PC-3 (cell line): ENCODE data around the gene TALDO1. TPM values are rescaled to one million over a fixed set of nuclear protein-coding genes. Genes with fewer than 3 reads are reported as not detected.

Experiments
- ATAC-seq: fragments of 200-7000 bp; cut with Tn5 transposase; 2 replicates; pipeline ENCODE4 v1.9.1; 2020; ENCODE audit warnings: mild to moderate bottlenecking, moderate library complexity
- BruUV-seq: library from RNA; stranded (reverse); fragments of 400-500 nt; replicated peaks from 2 replicates; lab custom pipeline; 2021; lab: Mats Ljungman, UMichigan
- CTCF ChIA-PET: fragments of 300-600 bp; sonication (Branson Sonifier 250); formaldehyde crosslinking; loops from one replicate; lab custom pipeline; 2022; ENCODE audit warnings: antibody characterized with exemption; lab: Charles Lee
- POLR2A ChIA-PET: fragments of 300-600 bp; sonication (Branson Sonifier 250); formaldehyde crosslinking; loops from one replicate; lab custom pipeline; 2022; ENCODE audit warnings: antibody characterized with exemption; ENCODE audit not compliant: unreplicated experiment; lab: Charles Lee
- DNase-seq: peaks from one replicate; pipeline ENCODE4 v3.0.0-alpha.2; 2015
- H2AFZ ChIP-seq: fragments of 300-600 bp; sonication (generic); 2 replicates; pipeline ENCODE4 v1.6.0; 2016; ENCODE audit warnings: antibody characterized with exemption, low read length
- H3F3A ChIP-seq: fragments of 300-600 bp; sonication (generic); one replicate; pipeline ENCODE4 v1.6.0; 2017; ENCODE audit warnings: antibody characterized with exemption, low read length, control low read depth, mild to moderate bottlenecking; ENCODE audit not compliant: unreplicated experiment
- H3K27ac ChIP-seq: fragments of 300-600 bp; sonication (generic); 2 replicates; pipeline ENCODE4 v1.5.1; 2016; ENCODE audit warnings: mild to moderate bottlenecking, low read length
- H3K27me3 ChIP-seq: fragments of 300-600 bp; sonication (generic); 2 replicates; pipeline ENCODE4 v1.6.1; 2016; ENCODE audit warnings: low read length, mixed read lengths
- H3K36me3 ChIP-seq: fragments of 300-600 bp; sonication (generic); 2 replicates; pipeline ENCODE4 v1.6.1; 2016; ENCODE audit warnings: low read depth, mixed run types, low read length, mixed read lengths
- H3K4me1 ChIP-seq: fragments of 300-600 bp; sonication (generic); 2 replicates; pipeline ENCODE4 v1.5.1; 2016; ENCODE audit warnings: low read length; ENCODE audit not compliant: insufficient read depth
- H3K4me2 ChIP-seq: fragments of 300-600 bp; sonication (generic); 2 replicates; pipeline ENCODE4 v1.6.0; 2016; ENCODE audit warnings: low read length
- H3K4me3 ChIP-seq: fragments of 300-600 bp; sonication (generic); 2 replicates; pipeline ENCODE4 v1.5.1; 2016; ENCODE audit warnings: mild to moderate bottlenecking, low read length, mixed read lengths
- H3K79me2 ChIP-seq: fragments of 300-600 bp; sonication (generic); 2 replicates; pipeline ENCODE4 v1.6.1; 2017; ENCODE audit warnings: low read length, mixed read lengths
- H3K9ac ChIP-seq: fragments of 300-600 bp; sonication (generic); 2 replicates; pipeline ENCODE4 v1.6.0; 2016; ENCODE audit warnings: mild to moderate bottlenecking, low read length
- H3K9me2 ChIP-seq: fragments of 300-600 bp; sonication (generic); replicated peaks from 2 replicates; pipeline ENCODE4 v1.6.1; 2016; ENCODE audit warnings: mixed run types, low read length, mixed read lengths
- H3K9me3 ChIP-seq: fragments of 300-600 bp; sonication (generic); 2 replicates; pipeline ENCODE4 v1.6.1; 2016; ENCODE audit warnings: low read length, mixed read lengths
- H4K20me1 ChIP-seq: fragments of 300-600 bp; sonication (generic); 2 replicates; pipeline ENCODE4 v1.6.1; 2016; ENCODE audit warnings: low read length, mixed read lengths
- CTCF ChIP-seq: fragments of 300-600 bp; sonication (generic); conservative IDR thresholded peaks from 2 replicates; pipeline ENCODE4 v1.5.1; 2017; ENCODE audit warnings: antibody characterized with exemption, low read depth, mild to moderate bottlenecking, low read length
- EZH2 ChIP-seq: fragments of 300-600 bp; sonication (generic); IDR thresholded peaks from one replicate; pipeline ENCODE4 v1.6.1; 2017; ENCODE audit warnings: antibody characterized with exemption, mild to moderate bottlenecking, low read length; ENCODE audit not compliant: unreplicated experiment
- EZH2phosphoT487 ChIP-seq: fragments of 300-600 bp; sonication (generic); IDR thresholded peaks from 2 replicates; pipeline ENCODE4 v1.6.1; 2018; ENCODE audit warnings: mild to moderate bottlenecking, antibody characterized with exemption, low read length, borderline replicate concordance
- intact Hi-C: fragments of 100-400 bp; cut with micrococcal nuclease; formaldehyde crosslinking; loops from 2 replicates; pipeline ENCODE4 v1.9.0; 2023
- total RNA-seq: library from RNA; depleted of rRNA; stranded (reverse); fragments of >200 nt; gene quantifications from 2 replicates; pipeline ENCODE4 v1.2.3, GENCODE V29; 2014

The TALDO1 gene
- total RNA-seq, 1 experiment from 2014 or later: 326 TPM

GRCh38 chr11:802018-802617 lies 54.9 kb downstream of the TALDO1 start:
- no peaks in the 10 kb centered on the region for H3K27me3 ChIP-seq
- POLR2A ChIA-PET: no interaction called here
- no peak overlapping the region for H3K9ac ChIP-seq
- intact Hi-C loops: no loop called here
- H3K36me3 ChIP-seq: no peaks in the 10 kb centered on the region
- H3K9me2 ChIP-seq: no peaks in the 10 kb centered on the region
- no peak overlapping the region for H3K27ac ChIP-seq
- no peaks in the 10 kb centered on the region for H3K9me3 ChIP-seq
- CTCF ChIA-PET: no interaction called here
- peaks cover 6% of the 10 kb centered on the region; the same call in 1 of the 2 replicates for H3K79me2 ChIP-seq
- no TSS peak for BruUV-seq
- no peak overlapping the region for H2AFZ ChIP-seq
- no peak overlapping the region for H3K4me2 ChIP-seq
- ATAC-seq (no peak), DNase-seq (no peak)
- H3K4me3 ChIP-seq: no peak overlapping the region
- no peaks in the 10 kb centered on the region for H3F3A ChIP-seq
- no peaks in the 10 kb centered on the region for H4K20me1 ChIP-seq
- TF ChIP-seq EZH2phosphoT487 (no peak), CTCF (no peak), EZH2 (no peak)
- peaks cover 8% of the 10 kb centered on the region; the same call in 1 of the 2 replicates for H3K4me1 ChIP-seq

DNA sequence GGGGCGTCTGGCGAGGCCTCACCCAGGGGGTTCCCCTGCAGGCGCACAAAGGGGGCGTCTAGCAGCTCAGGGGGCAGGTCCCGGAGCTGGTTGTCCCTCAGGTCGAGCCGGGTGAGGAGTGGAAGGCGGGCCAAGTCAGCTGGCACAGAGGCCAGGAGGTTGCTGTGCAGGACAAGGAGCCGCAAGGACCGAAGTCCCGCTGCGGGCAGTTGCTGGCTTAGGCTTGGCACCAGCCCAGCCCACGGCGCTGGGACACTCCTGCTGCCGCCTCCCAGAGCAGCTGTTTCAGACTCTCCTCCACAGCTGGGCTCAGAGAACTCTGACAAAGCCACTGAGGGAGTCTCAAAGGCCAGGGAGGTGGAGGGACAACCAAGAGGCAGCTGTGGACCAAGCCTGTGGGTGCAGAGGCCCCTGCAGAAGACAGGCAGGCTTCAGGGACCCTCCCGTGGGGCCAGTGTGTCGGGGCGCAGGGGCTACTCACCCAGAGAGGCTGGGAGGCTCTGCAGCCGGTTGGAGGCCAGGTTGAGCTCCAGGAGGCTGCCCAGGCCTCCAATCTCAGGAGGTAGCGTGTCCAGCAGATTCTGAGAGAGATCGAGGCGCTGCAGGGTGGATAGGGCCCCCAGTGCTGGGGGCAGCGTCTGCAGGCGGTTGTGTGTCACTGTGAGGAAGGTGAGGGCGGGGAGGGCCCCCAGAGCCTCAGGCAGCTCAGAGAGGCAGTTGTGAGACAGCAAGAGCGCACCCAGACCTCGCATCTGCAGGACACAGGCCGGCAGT lies 55.6 kb downstream of the TALDO1 start:
- H2AFZ ChIP-seq: no peak overlapping the region
- H3K27ac ChIP-seq: no peak overlapping the region
- no peaks in the 10 kb centered on the region for H3F3A ChIP-seq
- no peak for TF ChIP-seq EZH2
- TF ChIP-seq EZH2phosphoT487: no peak
- no peak for TF ChIP-seq CTCF
- DNase-seq: no peak
- H3K9me3 ChIP-seq: no peaks in the 10 kb centered on the region
- 0 out of 2 replicates have a peak, but pooled peaks cover 8% of the 10 kb centered on the region for H3K4me1 ChIP-seq
- no peak overlapping the region for H3K9ac ChIP-seq
- ChIA-PET POLR2A (no interaction called here), CTCF (no interaction called here)
- H3K36me3 ChIP-seq: no peaks in the 10 kb centered on the region
- H4K20me1 ChIP-seq: no peaks in the 10 kb centered on the region
- no peaks in the 10 kb centered on the region for H3K27me3 ChIP-seq
- intact Hi-C loops: no loop called here
- ATAC-seq: no peak
- H3K4me3 ChIP-seq: no peak overlapping the region
- peaks cover 5% of the 10 kb centered on the region for H3K79me2 ChIP-seq
- no TSS peak for BruUV-seq
- H3K9me2 ChIP-seq: no peaks in the 10 kb centered on the region
- H3K4me2 ChIP-seq: no peak overlapping the region

DNA sequence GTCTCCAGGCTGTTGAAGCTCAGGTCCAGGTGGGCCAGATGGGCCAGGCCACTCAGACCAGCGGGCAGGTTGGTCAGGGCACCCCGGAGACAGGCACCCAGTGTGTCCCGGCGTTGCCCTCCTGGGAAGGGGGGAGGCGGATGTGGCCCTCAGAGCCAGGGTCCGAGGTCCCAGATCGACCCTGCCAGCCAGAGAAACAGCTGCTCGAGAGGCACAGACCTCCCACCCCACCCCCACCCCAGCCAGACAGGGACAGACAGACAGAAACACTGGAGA lies 56.1 kb downstream of the TALDO1 start:
- ATAC-seq: no peak
- Histone ChIP-seq H3K9me3 (no peaks in the 10 kb centered on the region), H2AFZ (no peak overlapping the region), H3K27me3 (no peaks in the 10 kb centered on the region), H3K9ac (no peak overlapping the region), H3K9me2 (no peaks in the 10 kb centered on the region), H3K36me3 (no peaks in the 10 kb centered on the region), H3K4me3 (no peak overlapping the region), H3K4me1 (peaks cover 10% of the 10 kb centered on the region), H3K4me2 (no peak overlapping the region), H3K79me2 (peaks cover 10% of the 10 kb centered on the region), H4K20me1 (no peaks in the 10 kb centered on the region), H3K27ac (no peak overlapping the region), H3F3A (no peaks in the 10 kb centered on the region)
- intact Hi-C loops: no loop called here
- no peak for DNase-seq
- POLR2A ChIA-PET: no interaction called here
- BruUV-seq: no TSS peak
- CTCF ChIA-PET: no interaction called here
- no peak for TF ChIP-seq EZH2phosphoT487
